Bone marrow (tissue), 2 donors: Measurements from ENCODE around the gene CSRP1.
"Not testable (repeated sequence)": the region's sequence is repeated elsewhere in the genome, so short reads cannot be mapped to it uniquely, and the experiment has no call there.

Source experiments
- DNase-seq, 2 donors: peaks; one replicate each; lab custom pipeline; 2025; lab: John Stamatoyannopoulos, UW

The CSRP1 gene

GRCh38 chr1:201497935-201498509 lies 8.9 kb downstream of the CSRP1 start:
- DNase-seq = no peak

GRCh38 chr1:201496296-201496690 lies 10.6 kb downstream of the CSRP1 start:
- DNase-seq = no peak

GRCh38 chr1:201495551-201496295 lies 11.2 kb downstream of the CSRP1 start:
- no peak for DNase-seq

- DNase-seq = no peak
These were observed 12.9 kb downstream of the CSRP1 start for GRCh38 chr1:201493757-201494617.

- DNase-seq = not testable (repeated sequence)
These were observed 13.8 kb downstream of the CSRP1 start for GRCh38 chr1:201493026-201493656.

- DNase-seq = no peak
These were observed 14.9 kb downstream of the CSRP1 start for GRCh38 chr1:201491896-201492511.

- no peak for DNase-seq
These were observed 16.2 kb downstream of the CSRP1 start for GRCh38 chr1:201490708-201491131.

- peak in 1 of 2 donors; percentile 48 for DNase-seq
These were observed 17.2 kb downstream of the CSRP1 start for GRCh38 chr1:201489643-201490261.

GRCh38 chr1:201488830-201489589 lies 17.9 kb downstream of the CSRP1 start:
- peak in 1 of 2 donors; percentile 23 for DNase-seq

- no peak for DNase-seq
These were observed 19.2 kb downstream of the CSRP1 start for GRCh38 chr1:201487742-201488141.

GRCh38 chr1:201486187-201486586 lies 20.7 kb downstream of the CSRP1 start:
- peak in 1 of 2 donors; percentile 44 for DNase-seq

- DNase-seq = no peak
These were observed 21.6 kb downstream of the CSRP1 start for GRCh38 chr1:201485184-201485774.

- DNase-seq = no peak
These were observed 23.5 kb downstream of the CSRP1 start for GRCh38 chr1:201483373-201483949.

GRCh38 chr1:201482755-201483154 lies 24.2 kb downstream of the CSRP1 start:
- no peak for DNase-seq

- peak; percentile 77 to 80 for DNase-seq
These were observed 25.0 kb downstream of the CSRP1 start for GRCh38 chr1:201481761-201482493.

- no peak for DNase-seq
These were observed 25.9 kb downstream of the CSRP1 start for GRCh38 chr1:201481004-201481380.

- DNase-seq = peak; percentile 6 to 63
These were observed 26.5 kb downstream of the CSRP1 start for GRCh38 chr1:201480231-201481003.

- no peak for DNase-seq
These were observed 27.7 kb downstream of the CSRP1 start for GRCh38 chr1:201479201-201479730.
